SK-N-SH (cell line): ENCODE results near the gene PCBD2.

ENCODE experiments used
- CTCF ChIP-seq: fragments of 200-600 bp; sonication (generic); IDR thresholded peaks from 2 replicates; pipeline ENCODE4 v1.6.1; 2017; ENCODE audit warnings: antibody characterized with exemption, mild to moderate bottlenecking, moderate library complexity
- EZH2phosphoT487 ChIP-seq: fragments of 200-600 bp; sonication (generic); IDR thresholded peaks from 2 replicates; pipeline ENCODE4 v1.6.1; 2017; ENCODE audit warnings: low read depth, mixed run types, mild to moderate bottlenecking, antibody characterized with exemption, moderate library complexity, borderline replicate concordance
- GABPA ChIP-seq: IDR thresholded peaks from 2 replicates; pipeline ENCODE4 v1.4.0; 2012; ENCODE audit warnings: low read depth, mild to moderate bottlenecking
- POLR2AphosphoS5 ChIP-seq: IDR thresholded peaks from 2 replicates; pipeline ENCODE4 v1.6.1; 2012; ENCODE audit warnings: low read depth, low read length
- SIN3A ChIP-seq: IDR thresholded peaks from 2 replicates; pipeline ENCODE4 v1.6.1; 2012; ENCODE audit warnings: low read depth, mild to moderate bottlenecking, low read length, moderate library complexity, borderline replicate concordance
- YY1 ChIP-seq: IDR thresholded peaks from 2 replicates; pipeline ENCODE4 v1.4.0; 2012; ENCODE audit warnings: low read depth, mild to moderate bottlenecking
- TF ChIP-seq, protein P1 (sequence below): IDR thresholded peaks from 2 replicates; pipeline ENCODE4 v1.6.1; 2012; ENCODE audit warnings: mild to moderate bottlenecking, low read depth, low read length, moderate library complexity

- no peak for TF ChIP-seq CTCF
- TF ChIP-seq GABPA = no peak
- no peak for TF ChIP-seq EZH2phosphoT487
- TF ChIP-seq, protein P1, sequence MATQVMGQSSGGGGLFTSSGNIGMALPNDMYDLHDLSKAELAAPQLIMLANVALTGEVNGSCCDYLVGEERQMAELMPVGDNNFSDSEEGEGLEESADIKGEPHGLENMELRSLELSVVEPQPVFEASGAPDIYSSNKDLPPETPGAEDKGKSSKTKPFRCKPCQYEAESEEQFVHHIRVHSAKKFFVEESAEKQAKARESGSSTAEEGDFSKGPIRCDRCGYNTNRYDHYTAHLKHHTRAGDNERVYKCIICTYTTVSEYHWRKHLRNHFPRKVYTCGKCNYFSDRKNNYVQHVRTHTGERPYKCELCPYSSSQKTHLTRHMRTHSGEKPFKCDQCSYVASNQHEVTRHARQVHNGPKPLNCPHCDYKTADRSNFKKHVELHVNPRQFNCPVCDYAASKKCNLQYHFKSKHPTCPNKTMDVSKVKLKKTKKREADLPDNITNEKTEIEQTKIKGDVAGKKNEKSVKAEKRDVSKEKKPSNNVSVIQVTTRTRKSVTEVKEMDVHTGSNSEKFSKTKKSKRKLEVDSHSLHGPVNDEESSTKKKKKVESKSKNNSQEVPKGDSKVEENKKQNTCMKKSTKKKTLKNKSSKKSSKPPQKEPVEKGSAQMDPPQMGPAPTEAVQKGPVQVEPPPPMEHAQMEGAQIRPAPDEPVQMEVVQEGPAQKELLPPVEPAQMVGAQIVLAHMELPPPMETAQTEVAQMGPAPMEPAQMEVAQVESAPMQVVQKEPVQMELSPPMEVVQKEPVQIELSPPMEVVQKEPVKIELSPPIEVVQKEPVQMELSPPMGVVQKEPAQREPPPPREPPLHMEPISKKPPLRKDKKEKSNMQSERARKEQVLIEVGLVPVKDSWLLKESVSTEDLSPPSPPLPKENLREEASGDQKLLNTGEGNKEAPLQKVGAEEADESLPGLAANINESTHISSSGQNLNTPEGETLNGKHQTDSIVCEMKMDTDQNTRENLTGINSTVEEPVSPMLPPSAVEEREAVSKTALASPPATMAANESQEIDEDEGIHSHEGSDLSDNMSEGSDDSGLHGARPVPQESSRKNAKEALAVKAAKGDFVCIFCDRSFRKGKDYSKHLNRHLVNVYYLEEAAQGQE = no peak
- TF ChIP-seq POLR2AphosphoS5 = no peak
- no peak for TF ChIP-seq YY1
- no peak for TF ChIP-seq SIN3A
These were observed 2.7 kb upstream of the PCBD2 start for GRCh38 chr5:134902071-134902801.
